Measurements from ENCODE around the gene MAD1L1.

MAD1L1 gene

GRCh38 chr7:1923409-1924257, 309.1 kb downstream of the MAD1L1 start:
- Histone ChIP-seq H3F3A (ENCODE audit: insufficient read depth) (no peaks in the 10 kb centered on the region), H3K9me3 (ENCODE audit: insufficient read depth, low read length) (no peaks in the 10 kb centered on the region), H3K27me3 (ENCODE audit: low read length) (no peaks in the 10 kb centered on the region), H3K4me3 (ENCODE audit: insufficient read depth, low read length, poor library complexity, severe bottlenecking) (no peak overlapping the region), H3K9me2 (replicated peaks; ENCODE audit: insufficient read depth, low read length) (no peaks in the 10 kb centered on the region), H3K9ac (ENCODE audit: low read length) (no peak overlapping the region), H2AFZ (ENCODE audit: low read depth, low read length, severe bottlenecking) (no peak overlapping the region), H3K4me2 (ENCODE audit: low read depth, low read length, poor library complexity, severe bottlenecking) (no peak overlapping the region), H3K36me3 (ENCODE audit: low read length) (no peaks in the 10 kb centered on the region), H3K79me2 (ENCODE audit: insufficient read depth, low read length) (0 out of 2 replicates have a peak, but pooled peaks cover 3% of the 10 kb centered on the region), H3K27ac (ENCODE audit: low read depth, low read length) (no peak overlapping the region), H4K20me1 (ENCODE audit: low read depth, low read length) (no peaks in the 10 kb centered on the region; the same call in 1 of the 2 replicates)
- TF ChIP-seq CTCF (IDR thresholded peaks at IDR 0.05; ENCODE audit: insufficient read depth, low read length, poor library complexity, severe bottlenecking), result no peak
- no peak for TF ChIP-seq EZH2phosphoT487 (conservative IDR thresholded peaks at IDR 0.05; ENCODE audit: low read length)

GRCh38 chr7:1922870-1923236, 309.9 kb downstream of the MAD1L1 start:
- Histone ChIP-seq H4K20me1 (ENCODE audit: low read depth, low read length) (no peaks in the 10 kb centered on the region; the same call in 1 of the 2 replicates), H2AFZ (ENCODE audit: low read depth, low read length, severe bottlenecking) (no peak overlapping the region), H3K9me3 (ENCODE audit: insufficient read depth, low read length) (no peaks in the 10 kb centered on the region), H3K79me2 (ENCODE audit: insufficient read depth, low read length) (0 out of 2 replicates have a peak, but pooled peaks cover 3% of the 10 kb centered on the region), H3K4me2 (ENCODE audit: low read depth, low read length, poor library complexity, severe bottlenecking) (no peak overlapping the region), H3K27me3 (ENCODE audit: low read length) (no peaks in the 10 kb centered on the region), H3K4me3 (ENCODE audit: insufficient read depth, low read length, poor library complexity, severe bottlenecking) (no peak overlapping the region), H3K9me2 (replicated peaks; ENCODE audit: insufficient read depth, low read length) (no peaks in the 10 kb centered on the region), H3K9ac (ENCODE audit: low read length) (no peak overlapping the region), H3K27ac (ENCODE audit: low read depth, low read length) (no peak overlapping the region), H3K36me3 (ENCODE audit: low read length) (no peaks in the 10 kb centered on the region), H3F3A (ENCODE audit: insufficient read depth) (no peaks in the 10 kb centered on the region)
- TF ChIP-seq EZH2phosphoT487 (conservative IDR thresholded peaks at IDR 0.05; ENCODE audit: low read length) (no peak), CTCF (IDR thresholded peaks at IDR 0.05; ENCODE audit: insufficient read depth, low read length, poor library complexity, severe bottlenecking) (no peak)

DNA sequence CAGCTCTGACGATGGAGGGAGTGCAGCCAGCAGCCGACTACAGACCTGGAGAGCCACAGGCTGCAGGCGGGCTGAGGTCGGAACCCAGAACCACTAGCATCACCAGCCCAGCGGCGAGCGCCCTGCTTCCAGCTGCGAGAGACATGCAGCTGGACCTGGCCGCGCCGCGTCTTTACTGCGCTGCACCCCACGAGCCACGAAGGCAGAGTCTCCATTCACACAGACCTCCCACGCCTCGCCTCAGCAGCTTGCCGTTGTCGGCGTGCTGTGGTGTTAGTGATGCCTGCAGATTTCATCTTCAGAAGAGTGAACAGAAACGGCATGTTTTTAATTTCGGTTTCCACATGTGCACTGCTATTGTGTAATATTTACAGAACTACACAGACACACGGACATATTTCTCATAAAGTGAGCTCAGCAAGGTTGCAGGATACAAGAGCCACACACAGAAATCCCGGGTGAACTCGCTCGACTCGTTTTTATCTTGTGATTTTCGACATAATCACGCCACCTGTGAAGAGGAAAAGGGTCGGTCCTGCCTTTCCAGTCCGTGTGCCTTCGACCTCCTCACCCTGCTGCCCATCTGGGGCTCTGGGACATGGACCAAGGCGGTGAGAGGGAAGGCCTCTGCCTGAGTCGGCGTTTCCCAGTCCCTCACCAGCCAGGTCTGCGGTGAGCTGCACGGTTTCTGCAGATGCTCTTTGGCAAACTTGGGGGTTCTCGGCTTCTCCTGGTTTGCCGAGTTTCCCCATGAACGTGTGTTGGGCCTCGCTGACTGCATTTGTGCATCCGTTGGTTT, 310.5 kb downstream of the MAD1L1 start:
- TF ChIP-seq CTCF (IDR thresholded peaks at IDR 0.05; ENCODE audit: insufficient read depth, low read length, poor library complexity, severe bottlenecking), result no peak
- TF ChIP-seq EZH2phosphoT487 (conservative IDR thresholded peaks at IDR 0.05; ENCODE audit: low read length), result no peak
- no peak overlapping the region for H3K9ac ChIP-seq (ENCODE audit: low read length)
- H3K27me3 ChIP-seq (ENCODE audit: low read length), result no peaks in the 10 kb centered on the region
- H3F3A ChIP-seq (ENCODE audit: insufficient read depth), result no peaks in the 10 kb centered on the region
- H2AFZ ChIP-seq (ENCODE audit: low read depth, low read length, severe bottlenecking), result no peak overlapping the region
- no peaks in the 10 kb centered on the region; the same call in 1 of the 2 replicates for H4K20me1 ChIP-seq (ENCODE audit: low read depth, low read length)
- no peaks in the 10 kb centered on the region for H3K9me3 ChIP-seq (ENCODE audit: insufficient read depth, low read length)
- H3K4me2 ChIP-seq (ENCODE audit: low read depth, low read length, poor library complexity, severe bottlenecking), result no peak overlapping the region
- no peaks in the 10 kb centered on the region for H3K9me2 ChIP-seq (replicated peaks; ENCODE audit: insufficient read depth, low read length)
- H3K36me3 ChIP-seq (ENCODE audit: low read length), result no peaks in the 10 kb centered on the region
- 0 out of 2 replicates have a peak, but pooled peaks cover 3% of the 10 kb centered on the region for H3K79me2 ChIP-seq (ENCODE audit: insufficient read depth, low read length)
- no peak overlapping the region for H3K4me3 ChIP-seq (ENCODE audit: insufficient read depth, low read length, poor library complexity, severe bottlenecking)
- H3K27ac ChIP-seq (ENCODE audit: low read depth, low read length), result no peak overlapping the region
